ENCODE data around the gene TMPRSS13.

Gene TMPRSS13

GRCh38 chr11:117941163-117941707, 12.0 kb upstream of the TMPRSS13 start:
- no peak for DNase-seq (ENCODE audit: extremely low read depth, insufficient read length)
- H3K4me3 ChIP-seq (replicated peaks; ENCODE audit: low read depth, low read length), result no peak overlapping the region

GRCh38 chr11:117940736-117941135, 11.5 kb upstream of the TMPRSS13 start:
- DNase-seq (ENCODE audit: extremely low read depth, insufficient read length), result no peak
- Histone ChIP-seq H3K4me3 (replicated peaks; ENCODE audit: low read depth, low read length) (no peak overlapping the region), H3K27me3 (replicated peaks; ENCODE audit: control insufficient read depth, insufficient read depth, low read length) (no peaks in the 10 kb centered on the region), H3K36me3 (ENCODE audit: control insufficient read depth, insufficient read depth, low read length) (no peaks in the 10 kb centered on the region)
- no peak for TF ChIP-seq CTCF (IDR thresholded peaks at IDR 0.05; ENCODE audit: insufficient read depth, low read length, poor library complexity, severe bottlenecking)

More at GRCh38 chr11:117941163-117941707, 12.0 kb upstream of the TMPRSS13 start:
- Histone ChIP-seq H3K36me3 (ENCODE audit: control insufficient read depth, insufficient read depth, low read length) (no peaks in the 10 kb centered on the region), H3K27me3 (replicated peaks; ENCODE audit: control insufficient read depth, insufficient read depth, low read length) (no peaks in the 10 kb centered on the region)
- TF ChIP-seq CTCF (IDR thresholded peaks at IDR 0.05; ENCODE audit: insufficient read depth, low read length, poor library complexity, severe bottlenecking), result no peak

GRCh38 chr11:117936973-117937372, 7.8 kb upstream of the TMPRSS13 start:
- no peak overlapping the region for H3K4me3 ChIP-seq (replicated peaks; ENCODE audit: low read depth, low read length)
- DNase-seq (ENCODE audit: extremely low read depth, insufficient read length), result no peak

GRCh38 chr11:117934526-117935307, 5.5 kb upstream of the TMPRSS13 start:
- Histone ChIP-seq H3K27me3 (replicated peaks; ENCODE audit: control insufficient read depth, insufficient read depth, low read length) (no peaks in the 10 kb centered on the region), H3K36me3 (ENCODE audit: control insufficient read depth, insufficient read depth, low read length) (no peaks in the 10 kb centered on the region), H3K4me3 (replicated peaks; ENCODE audit: low read depth, low read length) (no peak overlapping the region)
- no peak for DNase-seq (ENCODE audit: extremely low read depth, insufficient read length)
- TF ChIP-seq CTCF (IDR thresholded peaks at IDR 0.05; ENCODE audit: insufficient read depth, low read length, poor library complexity, severe bottlenecking), result no peak

More at GRCh38 chr11:117936973-117937372, 7.8 kb upstream of the TMPRSS13 start:
- no peak for TF ChIP-seq CTCF (IDR thresholded peaks at IDR 0.05; ENCODE audit: insufficient read depth, low read length, poor library complexity, severe bottlenecking)
- no peaks in the 10 kb centered on the region for H3K36me3 ChIP-seq (ENCODE audit: control insufficient read depth, insufficient read depth, low read length)
- no peaks in the 10 kb centered on the region for H3K27me3 ChIP-seq (replicated peaks; ENCODE audit: control insufficient read depth, insufficient read depth, low read length)

GRCh38 chr11:117933930-117934329, 4.7 kb upstream of the TMPRSS13 start:
- TF ChIP-seq CTCF (IDR thresholded peaks at IDR 0.05; ENCODE audit: insufficient read depth, low read length, poor library complexity, severe bottlenecking), result no peak
- H3K27me3 ChIP-seq (replicated peaks; ENCODE audit: control insufficient read depth, insufficient read depth, low read length), result no peaks in the 10 kb centered on the region
- H3K36me3 ChIP-seq (ENCODE audit: control insufficient read depth, insufficient read depth, low read length), result no peaks in the 10 kb centered on the region
- no peak for DNase-seq (ENCODE audit: extremely low read depth, insufficient read length)
- H3K4me3 ChIP-seq (replicated peaks; ENCODE audit: low read depth, low read length), result no peak overlapping the region
